Activated CD4-positive, alpha-beta T cell treated with anti-CD3 and anti-CD28 coated beads, Interleukin-2, amount 50 U/mL, for 4 hours (primary cell): ENCODE data around the gene POLR2A.
"Not testable (repeated sequence)": the region's sequence is repeated elsewhere in the genome, so short reads cannot be mapped to it uniquely, and the experiment has no call there.

ENCODE experiments used
- DNase-seq, 2 experiments: peaks; one replicate each; pipeline ENCODE4 v3.0.0-alpha.2; 2020

POLR2A gene

GRCh38 chr17:7479213-7480088 is 4.7 kb upstream of the POLR2A start, which contains the start of gene ZBTB4:
Gene ZBTB4, minus strand, starts transcription at chr17:7479631. Its CDS starts 12,830 bp downstream, at chr17:7466801.
- peak; percentile 50 to 52 for DNase-seq

DNA sequence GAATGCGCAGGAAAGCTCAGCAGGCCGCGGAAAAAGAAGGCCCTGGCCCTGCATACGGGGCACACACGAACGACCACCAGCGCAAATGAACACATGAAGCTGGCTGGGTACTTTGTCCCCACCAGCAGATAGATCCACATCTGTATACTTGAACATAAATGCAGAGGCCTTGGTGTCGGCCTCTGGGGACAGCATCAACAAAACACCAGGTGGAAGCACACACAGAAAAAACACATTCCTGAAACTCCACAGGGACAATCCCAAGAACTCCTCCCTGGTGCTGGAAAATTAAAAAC is 4.1 kb upstream of the POLR2A start:
- no peak for DNase-seq

GRCh38 chr17:7481275-7481674 is 2.9 kb upstream of the POLR2A start, which contains the start of gene SLC35G6:
Gene SLC35G6, plus strand, starts transcription at chr17:7481446. Its CDS starts 71 bp downstream, at chr17:7481517.
- not testable (repeated sequence) for DNase-seq

- not testable (repeated sequence) for DNase-seq
Observed at GRCh38 chr17:7481842-7482741, 2.1 kb upstream of the POLR2A start.

DNA sequence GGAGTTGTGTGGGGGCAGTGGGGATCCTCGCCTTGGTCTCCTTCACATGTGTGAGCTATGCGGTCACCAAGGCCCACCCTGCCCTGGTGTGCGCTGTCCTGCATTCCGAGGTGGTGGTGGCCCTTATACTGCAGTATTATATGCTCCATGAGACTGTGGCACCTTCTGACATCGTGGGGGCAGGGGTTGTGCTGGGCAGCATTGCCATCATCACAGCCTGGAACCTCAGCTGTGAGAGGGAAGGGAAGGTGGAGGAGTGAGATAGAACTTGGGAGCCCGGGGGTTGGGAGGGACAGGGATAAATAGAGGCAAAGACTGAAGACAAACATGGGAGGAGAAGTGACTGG is 1.5 kb upstream of the POLR2A start:
- not testable (repeated sequence) for DNase-seq

- peak; percentile 96 to 97 for DNase-seq
Observed at GRCh38 chr17:7483255-7484066, 705 bp upstream of the POLR2A start.

- DNase-seq, result no peak
Observed at GRCh38 chr17:7484919-7485377, 782 bp downstream of the POLR2A start.

- DNase-seq, result no peak
Observed at GRCh38 chr17:7486181-7486580, 2.0 kb downstream of the POLR2A start.

DNA sequence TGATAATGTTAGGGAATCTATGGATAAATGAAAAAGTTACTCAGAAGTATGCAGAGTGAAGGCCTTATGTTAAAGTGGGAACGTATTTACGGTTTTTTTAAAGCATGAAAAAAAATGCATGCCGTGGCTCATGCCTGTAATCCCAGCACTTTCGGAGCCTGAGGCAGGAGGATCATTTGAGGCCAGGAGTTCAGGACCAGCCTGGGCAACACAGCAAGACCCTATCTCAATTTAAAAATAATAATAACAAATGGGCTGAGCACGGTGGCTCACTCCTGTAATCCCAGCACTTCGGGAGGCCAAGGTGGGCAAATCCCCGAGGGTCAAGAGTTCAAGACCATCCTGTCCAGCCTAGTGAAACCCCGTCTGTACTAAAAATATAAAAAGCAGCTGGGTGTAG is 6.0 kb downstream of the POLR2A start:
- no peak for DNase-seq

GRCh38 chr17:7491583-7491982 is 7.4 kb downstream of the POLR2A start:
- DNase-seq, result no peak

GRCh38 chr17:7493941-7494340 is 9.8 kb downstream of the POLR2A start:
- no peak for DNase-seq

GRCh38 chr17:7495906-7496434 is 11.8 kb downstream of the POLR2A start:
- DNase-seq, result no peak

DNA sequence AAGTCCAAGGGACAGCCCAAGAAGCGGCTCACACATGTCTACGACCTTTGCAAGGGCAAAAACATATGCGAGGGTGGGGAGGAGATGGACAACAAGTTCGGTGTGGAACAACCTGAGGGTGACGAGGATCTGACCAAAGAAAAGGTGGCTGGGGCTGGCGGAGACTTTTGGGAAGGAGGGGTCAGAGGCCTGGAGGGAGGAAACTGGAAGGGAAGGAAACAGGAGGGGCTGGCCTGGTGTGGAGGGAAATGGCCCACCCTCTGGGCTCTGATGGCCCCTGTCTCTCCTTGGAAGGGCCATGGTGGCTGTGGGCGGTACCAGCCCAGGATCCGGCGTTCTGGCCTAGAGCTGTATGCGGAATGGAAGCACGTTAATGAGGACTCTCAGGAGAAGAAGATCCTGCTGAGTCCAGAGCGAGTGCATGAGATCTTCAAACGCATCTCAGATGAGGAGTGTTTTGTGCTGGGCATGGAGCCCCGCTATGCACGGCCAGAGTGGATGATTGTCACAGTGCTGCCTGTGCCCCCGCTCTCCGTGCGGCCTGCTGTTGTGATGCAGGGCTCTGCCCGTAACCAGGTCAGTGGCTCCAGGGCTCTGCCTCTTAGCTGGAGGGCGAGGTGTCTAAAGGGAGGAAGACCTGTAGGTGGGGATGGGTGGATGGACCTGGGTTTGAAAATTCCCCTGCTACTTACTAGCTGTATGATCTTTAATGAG is 12.5 kb downstream of the POLR2A start:
- no peak for DNase-seq

GRCh38 chr17:7497228-7497627 is 13.1 kb downstream of the POLR2A start:
- no peak for DNase-seq

GRCh38 chr17:7497636-7498035 is 13.5 kb downstream of the POLR2A start:
- no peak for DNase-seq

DNA sequence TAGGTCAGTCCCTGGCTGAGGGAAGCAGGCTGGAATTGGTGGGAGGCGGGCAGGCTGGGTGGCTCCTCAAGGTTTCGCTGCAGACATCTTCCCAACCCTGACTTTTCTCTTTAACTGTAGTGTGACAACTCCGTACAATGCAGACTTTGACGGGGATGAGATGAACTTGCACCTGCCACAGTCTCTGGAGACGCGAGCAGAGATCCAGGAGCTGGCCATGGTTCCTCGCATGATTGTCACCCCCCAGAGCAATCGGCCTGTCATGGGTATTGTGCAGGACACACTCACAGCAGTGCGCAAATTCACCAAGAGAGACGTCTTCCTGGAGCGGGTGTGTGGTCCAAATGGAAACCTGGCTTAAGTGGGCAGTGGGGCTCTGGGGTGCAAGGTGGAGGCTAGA is 15.0 kb downstream of the POLR2A start:
- no peak for DNase-seq

GRCh38 chr17:7501729-7502128 is 17.6 kb downstream of the POLR2A start:
- DNase-seq, result no peak

- DNase-seq, result no peak
Observed at GRCh38 chr17:7502171-7502847, 18.1 kb downstream of the POLR2A start.

- DNase-seq, result no peak
Observed at GRCh38 chr17:7502987-7503386, 18.8 kb downstream of the POLR2A start.

DNA sequence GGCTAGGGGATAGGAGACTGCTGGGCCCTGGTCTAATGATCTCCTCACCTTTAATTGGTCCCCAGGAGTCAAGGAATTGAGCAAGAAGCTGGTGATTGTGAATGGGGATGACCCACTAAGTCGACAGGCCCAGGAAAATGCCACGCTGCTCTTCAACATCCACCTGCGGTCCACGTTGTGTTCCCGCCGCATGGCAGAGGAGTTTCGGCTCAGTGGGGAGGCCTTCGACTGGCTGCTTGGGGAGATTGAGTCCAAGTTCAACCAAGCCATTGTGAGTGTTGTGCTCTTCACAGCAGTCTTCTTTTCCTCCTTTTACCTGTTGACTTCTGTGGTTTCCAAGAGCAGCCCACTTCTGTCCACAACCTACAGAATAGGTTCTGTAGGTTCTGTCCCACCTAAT is 19.4 kb downstream of the POLR2A start:
- no peak for DNase-seq

- DNase-seq, result no peak
Observed at GRCh38 chr17:7508145-7508544, 24.0 kb downstream of the POLR2A start.
